HG03039 (cell line): ENCODE measurements around the gene SLC22A7.
"Not testable (repeated sequence)": the region's sequence is repeated elsewhere in the genome, so short reads cannot be mapped to it uniquely, and the experiment has no call there.

Experiments
- ATAC-seq: cut with Tn5 transposase; IDR thresholded peaks from one replicate; pipeline ENCODE4 v1.9.1; 2021; ENCODE audit warnings: mild to moderate bottlenecking, moderate library complexity; ENCODE audit not compliant: unreplicated experiment

The SLC22A7 gene

DNA sequence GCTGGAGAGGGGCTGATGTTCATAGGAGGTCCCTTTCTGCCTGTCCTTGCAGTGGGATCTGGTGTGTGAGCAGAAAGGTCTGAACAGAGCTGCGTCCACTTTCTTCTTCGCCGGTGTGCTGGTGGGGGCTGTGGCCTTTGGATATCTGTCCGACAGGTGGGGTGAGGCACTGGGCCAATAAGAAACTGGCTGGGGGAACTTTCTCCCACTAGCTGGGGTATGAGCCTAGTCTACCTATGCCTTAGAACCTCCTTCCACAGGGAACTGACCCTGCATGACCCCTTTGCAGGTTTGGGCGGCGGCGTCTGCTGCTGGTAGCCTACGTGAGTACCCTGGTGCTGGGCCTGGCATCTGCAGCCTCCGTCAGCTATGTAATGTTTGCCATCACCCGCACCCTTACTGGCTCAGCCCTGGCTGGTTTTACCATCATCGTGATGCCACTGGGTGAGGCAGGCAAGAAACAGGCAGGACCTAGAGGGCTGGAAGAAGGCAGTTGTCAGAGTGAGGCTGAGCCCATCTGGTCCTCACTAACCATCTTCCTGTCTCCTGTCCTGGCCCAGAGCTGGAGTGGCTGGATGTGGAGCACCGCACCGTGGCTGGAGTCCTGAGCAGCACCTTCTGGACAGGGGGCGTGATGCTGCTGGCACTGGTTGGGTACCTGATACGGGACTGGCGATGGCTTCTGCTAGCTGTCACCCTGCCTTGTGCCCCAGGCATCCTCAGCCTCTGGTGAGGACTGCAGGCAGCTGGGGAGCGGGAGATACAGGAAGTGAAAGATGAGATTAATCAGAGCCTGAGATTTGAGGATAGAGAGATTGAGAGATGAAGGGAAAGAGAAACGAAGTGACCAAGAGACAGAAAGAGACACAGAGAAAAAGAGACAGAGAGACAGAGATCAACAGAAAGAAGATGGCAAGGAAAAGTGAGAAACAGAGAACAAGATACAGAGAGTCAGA lies 1.6 kb downstream of the SLC22A7 start:
- ATAC-seq, result no peak

DNA sequence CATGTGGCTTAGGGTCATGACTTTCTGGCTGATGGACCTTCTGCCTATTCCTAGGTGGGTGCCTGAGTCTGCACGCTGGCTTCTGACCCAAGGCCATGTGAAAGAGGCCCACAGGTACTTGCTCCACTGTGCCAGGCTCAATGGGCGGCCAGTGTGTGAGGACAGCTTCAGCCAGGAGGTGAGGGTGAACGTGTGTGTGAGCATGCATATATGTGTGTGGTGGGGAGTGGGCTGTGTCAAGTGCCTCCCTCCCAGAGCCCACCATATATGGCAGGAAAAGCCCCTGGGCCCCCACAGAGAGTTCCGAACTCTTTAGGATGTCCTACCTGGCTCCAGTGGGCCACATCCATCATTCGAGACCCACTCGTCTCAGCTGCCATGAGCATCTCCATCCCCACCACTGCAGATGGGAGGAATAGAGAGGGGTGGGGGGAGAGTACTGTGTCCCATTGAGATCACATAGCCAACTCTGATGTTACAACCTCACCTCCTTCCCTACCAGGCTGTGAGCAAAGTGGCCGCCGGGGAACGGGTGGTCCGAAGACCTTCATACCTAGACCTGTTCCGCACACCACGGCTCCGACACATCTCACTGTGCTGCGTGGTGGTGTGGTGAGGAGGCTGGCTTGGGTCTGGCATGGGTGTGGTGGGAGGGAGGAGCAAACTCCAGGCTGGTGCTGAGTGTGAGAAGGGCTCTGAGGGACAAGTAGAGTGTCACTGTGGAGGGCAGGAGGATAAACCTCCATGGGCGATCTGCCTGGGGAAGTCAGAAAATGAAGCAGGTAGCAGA lies 3.2 kb downstream of the SLC22A7 start:
- ATAC-seq, result no peak

DNA sequence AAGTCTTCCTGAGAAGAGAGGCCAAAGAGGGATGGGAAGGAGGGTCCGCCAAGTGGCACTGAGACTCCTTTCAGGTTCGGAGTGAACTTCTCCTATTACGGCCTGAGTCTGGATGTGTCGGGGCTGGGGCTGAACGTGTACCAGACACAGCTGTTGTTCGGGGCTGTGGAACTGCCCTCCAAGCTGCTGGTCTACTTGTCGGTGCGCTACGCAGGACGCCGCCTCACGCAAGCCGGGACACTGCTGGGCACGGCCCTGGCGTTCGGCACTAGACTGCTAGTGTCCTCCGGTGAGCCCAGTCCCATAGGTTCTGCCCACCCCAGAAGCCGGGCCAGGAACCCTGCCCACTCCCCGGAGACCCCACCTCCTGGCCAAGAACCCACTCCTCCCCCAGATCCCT lies 4.1 kb downstream of the SLC22A7 start:
- ATAC-seq, result no peak

DNA sequence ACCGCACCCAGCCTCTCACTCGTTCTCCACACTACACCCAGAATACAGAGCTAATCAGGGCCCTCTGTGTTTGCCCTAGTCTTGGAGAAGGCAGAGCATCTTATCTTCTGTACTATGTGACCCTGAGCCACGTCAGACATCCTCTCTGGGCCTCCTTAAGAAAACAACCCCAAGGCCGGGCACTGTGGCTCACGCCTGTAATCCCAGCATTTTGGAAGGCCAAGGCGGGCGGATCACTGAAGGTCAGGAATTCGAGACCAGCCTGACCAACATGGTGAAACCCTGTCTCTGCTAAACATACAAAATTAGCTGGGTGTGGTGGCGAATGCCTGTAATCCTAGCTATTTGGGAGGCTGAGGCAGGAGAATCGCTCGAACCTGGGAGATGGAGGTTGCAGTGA lies 4.9 kb downstream of the SLC22A7 start:
- ATAC-seq, result not testable (repeated sequence)

DNA sequence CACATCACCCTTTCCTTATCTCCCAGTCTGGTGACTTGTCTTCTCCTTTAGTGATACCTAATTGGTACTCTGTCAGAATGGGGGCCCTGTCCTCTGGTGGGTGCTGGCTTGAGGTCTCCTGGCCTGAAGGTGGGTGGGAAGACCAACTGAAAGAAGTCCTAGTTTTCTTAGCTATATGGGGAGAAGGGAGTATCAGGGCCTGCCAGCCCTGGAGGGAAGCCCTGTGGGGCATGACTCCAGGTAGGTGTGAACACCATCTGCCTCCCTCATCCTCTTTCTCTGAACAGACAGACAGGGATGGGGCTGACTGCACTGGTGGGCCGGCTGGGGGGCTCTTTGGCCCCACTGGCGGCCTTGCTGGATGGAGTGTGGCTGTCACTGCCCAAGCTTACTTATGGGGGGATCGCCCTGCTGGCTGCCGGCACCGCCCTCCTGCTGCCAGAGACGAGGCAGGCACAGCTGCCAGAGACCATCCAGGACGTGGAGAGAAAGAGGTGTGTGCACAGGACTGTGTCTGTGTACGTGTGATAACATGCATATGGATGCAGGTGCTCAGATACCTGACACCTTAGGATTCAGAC lies 5.8 kb downstream of the SLC22A7 start:
- ATAC-seq, result no peak

DNA sequence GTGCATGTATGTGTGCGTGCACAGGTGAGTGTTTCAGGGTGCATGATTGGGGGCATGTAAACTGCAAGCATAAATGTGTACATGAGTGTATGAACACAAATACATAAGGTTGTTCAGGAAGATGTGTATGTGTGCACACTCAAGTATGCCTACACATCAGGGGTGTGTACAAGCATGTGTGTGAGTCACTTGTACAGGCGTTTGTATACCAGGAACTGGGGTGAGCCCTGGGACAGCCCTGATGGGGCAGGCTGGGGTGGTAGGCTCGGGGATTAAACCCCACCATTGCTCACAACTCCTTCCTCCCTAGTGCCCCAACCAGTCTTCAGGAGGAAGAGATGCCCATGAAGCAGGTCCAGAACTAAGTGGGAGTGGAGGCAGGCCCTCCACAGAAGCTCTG lies 6.3 kb downstream of the SLC22A7 start:
- ATAC-seq, result no peak

DNA sequence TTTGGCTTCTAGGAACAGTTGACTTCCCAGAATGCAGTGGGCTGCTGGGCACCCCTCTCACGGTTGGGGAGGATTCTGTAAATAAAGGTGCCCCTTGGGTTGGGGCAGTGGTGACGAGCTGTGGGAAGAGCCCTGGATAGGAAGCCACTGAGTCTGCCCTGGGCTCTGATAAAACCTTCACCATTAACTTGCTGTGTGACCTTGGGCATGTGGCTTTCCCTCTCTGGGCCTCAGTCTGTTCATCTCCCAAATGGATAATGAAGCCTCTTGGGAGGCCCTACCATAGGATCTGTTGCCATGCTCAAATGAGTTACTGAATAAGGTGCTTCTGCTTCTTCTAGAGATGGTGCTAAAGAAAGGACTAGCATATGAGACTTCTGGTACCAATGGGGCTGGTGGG lies 6.8 kb downstream of the SLC22A7 start:
- no peak for ATAC-seq

DNA sequence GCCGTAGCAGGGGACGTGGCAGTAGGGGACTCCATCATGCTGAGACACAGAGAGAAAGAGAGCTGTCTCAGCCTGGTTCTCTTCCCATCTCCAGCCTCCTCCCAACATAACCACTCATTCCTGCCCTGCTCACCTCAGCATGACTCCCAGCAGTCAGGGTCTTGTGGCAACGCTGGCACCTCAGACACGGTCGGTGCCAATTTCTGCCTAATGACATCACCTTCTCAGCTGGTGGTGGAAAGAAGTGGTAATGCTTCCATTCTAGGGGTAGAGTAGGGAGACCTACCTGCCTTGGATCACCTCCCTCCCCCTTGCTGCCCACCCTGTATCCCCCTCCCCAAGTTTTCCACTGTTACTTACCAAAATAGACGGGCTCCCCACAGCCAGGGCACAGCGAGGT lies 8.0 kb downstream of the SLC22A7 start:
- no peak for ATAC-seq

DNA sequence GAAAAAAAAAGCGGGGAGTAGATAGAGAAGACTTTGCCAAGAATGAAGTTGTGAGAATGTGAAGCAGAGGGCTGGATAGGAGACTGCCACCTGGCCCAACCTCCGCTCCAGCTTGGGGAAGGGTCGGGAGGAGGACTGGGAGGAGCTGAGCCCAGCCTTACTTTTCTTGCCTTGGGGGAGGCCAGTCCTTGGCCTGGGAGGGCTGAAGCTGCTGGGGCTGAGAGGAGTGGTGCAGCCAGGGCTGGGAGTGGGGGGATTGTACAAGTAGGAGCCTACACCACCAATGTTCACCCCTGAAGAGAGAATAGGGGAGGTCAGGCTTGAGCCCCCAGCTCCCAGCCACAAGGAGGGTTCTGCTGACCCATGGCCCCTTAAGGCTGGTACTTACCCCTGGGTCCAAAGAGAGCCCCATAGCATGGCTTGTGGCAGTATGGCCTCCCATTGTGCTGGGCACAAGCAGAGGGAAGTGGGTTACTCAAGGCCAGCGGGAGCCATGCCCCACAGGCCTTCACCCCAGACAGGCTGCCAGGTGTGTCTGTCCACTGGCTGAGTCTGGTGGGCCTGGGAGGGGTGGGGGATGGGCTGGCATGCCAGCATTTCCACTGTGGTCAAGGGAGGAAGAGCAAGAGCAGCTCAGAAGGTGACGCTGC lies 9.5 kb downstream of the SLC22A7 start:
- no peak for ATAC-seq

DNA sequence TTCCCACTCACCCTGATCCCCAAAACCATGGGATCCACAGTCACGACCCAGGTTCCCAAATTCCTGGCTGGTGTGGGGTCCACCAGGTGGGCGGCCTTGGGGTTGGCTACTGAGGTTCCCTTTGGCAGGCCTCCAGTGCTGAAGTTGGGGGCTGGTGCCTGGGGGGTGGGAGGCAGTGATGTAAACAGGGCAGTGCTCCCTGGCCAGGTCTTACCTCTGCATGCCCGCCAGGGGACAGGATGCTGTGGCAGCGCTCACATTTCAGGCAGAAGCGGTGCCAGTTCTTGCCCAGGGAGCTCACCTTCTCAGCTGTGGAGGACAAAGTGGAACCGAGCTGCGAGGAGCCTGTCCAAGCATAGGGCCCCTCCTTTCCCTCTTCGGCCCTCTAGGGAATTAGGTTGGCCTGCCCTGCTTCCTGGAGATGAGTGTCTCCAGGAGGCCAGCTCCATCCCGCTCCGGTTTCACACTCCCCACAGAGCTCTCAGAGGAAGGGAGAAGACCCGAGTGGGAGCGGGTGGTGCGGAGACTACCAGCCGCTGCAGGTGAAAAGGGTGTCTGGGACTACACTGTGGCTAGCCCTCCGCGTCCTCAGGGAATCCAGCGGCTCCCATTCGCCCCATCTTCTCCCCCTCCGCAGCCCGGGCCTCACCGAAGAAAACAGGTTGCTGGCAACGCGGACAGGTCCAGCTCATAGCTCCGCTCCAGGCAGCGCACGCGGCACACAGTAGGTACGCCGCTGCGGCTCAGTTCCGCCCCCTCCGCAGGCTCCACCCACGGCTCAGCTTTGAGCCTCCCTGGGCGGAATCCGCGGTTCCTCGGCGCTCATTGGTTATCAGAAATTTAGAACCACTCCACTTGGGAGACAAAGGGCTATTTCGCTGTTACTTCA lies 10.3 kb downstream of the SLC22A7 start, which contains the start of gene CRIP3:
Gene CRIP3, minus strand, starts transcription at position 726 of the 889 bp plus-strand sequence. Its CDS starts 34 bp downstream, at position 692.
- ATAC-seq, result no peak

DNA sequence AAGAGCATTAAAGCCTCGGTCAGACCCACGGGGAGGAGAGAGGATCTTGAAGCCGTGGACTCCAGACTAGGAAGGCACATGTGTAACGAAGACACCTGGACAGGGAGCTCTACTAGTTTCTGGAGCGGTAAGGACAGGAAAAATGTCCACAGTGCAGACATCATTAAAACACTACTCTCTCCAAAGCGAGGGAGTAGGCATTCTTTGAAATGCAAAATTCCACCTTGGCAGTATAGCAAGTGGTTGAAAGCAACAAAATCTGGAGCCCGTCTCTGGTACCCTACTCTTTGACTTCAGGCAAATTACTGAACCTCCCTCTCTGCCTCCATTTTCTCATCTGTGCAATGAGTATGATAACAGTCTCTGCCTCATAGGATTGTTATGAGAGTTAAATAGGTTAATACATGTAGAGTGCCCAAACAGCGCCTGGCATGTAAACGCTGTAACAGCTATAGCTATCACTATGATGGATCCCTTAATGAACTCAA lies 11.0 kb downstream of the SLC22A7 start:
- ATAC-seq, result no peak

DNA sequence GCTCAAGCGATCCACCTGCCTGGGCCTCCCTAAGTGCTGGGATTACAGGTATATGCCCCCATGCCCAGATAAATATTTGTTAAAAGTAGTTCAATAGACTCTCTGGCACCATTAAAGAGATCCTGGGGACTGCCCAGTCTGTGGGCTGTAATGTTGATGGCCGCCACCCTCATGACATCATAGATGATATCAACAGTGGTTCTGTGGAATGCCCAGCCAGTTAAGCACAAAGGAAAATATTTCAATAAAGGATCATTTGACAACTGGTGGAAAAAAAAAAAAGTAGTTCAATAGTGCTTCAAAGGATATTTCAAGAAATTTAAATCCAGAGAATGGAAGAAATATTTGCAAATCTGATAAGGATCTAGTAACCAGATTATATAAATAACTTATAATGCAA lies 12.1 kb downstream of the SLC22A7 start:
- ATAC-seq, result no peak

DNA sequence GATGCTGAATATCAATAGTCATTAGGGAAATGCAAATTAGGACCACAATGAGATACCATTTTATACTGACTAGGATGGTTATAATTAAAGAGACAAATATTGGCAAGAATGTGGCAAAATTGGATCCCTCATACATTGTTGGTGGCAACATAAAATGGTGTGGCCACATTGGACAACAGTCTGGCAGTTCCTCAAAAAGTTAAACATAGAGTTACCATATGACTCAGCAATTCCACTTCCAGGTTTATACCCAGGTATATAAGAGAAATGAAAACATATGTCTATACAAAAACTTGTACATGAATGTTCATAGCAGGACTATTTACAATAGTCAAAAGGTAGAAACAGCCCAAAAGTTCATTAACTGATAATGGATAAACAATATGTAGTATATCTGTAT lies 12.6 kb downstream of the SLC22A7 start:
- ATAC-seq, result no peak

DNA sequence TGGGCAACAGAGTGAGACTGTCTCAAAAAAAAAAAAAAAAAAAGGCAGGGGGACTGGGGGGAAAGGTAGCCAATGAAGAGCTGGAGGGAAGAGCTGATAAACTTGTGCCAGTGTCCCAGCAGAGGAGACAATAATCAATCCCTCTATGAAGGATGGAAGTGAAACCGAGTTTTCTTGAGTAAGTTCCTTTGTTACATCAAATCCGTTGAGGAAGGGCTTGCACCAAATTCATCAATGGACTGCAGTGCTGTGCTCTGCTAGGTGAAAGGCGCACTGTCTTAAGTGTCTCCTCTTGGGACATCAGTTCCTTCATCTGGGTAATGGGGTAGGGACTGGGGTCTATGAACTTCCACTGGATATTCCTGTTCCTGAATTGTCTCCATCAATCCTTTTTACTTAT lies 13.6 kb downstream of the SLC22A7 start:
- ATAC-seq, result no peak

DNA sequence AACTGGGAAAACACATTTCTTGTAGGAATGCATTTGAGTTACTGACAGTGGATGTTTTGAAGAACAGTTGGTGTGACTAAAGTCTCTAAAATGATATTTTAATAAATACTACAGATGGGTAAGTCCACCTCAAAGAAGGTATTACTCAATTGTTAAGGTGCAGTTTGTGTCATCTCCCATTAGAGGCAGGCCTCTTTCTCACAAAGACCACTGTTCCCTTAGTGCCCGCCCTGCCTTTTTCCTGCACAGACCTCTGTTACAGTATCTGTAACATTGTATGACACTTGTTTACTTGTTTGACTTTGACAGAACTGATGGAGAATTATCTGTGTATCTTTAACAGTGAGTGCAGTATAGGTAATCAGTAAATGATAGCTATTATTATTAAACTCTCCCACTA lies 15.8 kb downstream of the SLC22A7 start:
- ATAC-seq, result no peak

DNA sequence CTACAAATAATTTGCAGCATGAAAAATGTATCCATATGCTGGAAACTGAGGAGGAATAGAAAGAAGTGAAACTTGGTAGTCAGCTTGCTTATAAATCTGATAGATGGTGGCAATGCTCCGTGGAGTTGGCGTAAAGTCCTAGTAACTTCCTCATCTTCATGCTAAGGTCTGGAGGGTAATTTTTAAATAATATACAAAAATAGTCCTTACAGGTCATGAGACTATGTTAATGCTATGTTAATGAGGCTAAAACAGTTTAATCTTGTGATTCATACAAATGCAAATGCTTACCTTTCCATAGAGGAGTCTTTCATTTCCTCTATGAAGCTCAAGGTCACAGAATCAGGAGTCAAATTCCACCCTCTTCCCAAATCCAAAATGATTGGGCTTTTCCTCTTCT lies 20.0 kb downstream of the SLC22A7 start:
- ATAC-seq, result no peak

DNA sequence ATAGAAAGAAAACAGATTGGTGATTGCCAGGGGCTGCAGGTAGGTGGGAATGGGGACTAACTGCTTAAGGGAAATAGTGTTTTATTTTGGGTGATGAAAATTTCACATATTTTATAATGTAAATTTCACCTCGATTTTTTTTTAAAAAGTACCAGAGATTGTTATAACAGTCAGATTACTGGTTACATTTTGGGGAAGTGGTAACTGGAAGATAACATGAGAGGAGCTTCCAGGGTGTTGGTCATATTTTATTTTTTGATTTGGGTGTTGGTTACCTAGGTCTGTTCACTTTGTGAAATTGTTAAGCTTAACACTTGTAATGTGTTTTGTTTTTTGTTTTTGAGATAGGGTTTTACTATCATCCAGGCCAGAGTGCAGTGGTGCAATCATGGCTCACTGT lies 27.8 kb downstream of the SLC22A7 start:
- no peak for ATAC-seq

DNA sequence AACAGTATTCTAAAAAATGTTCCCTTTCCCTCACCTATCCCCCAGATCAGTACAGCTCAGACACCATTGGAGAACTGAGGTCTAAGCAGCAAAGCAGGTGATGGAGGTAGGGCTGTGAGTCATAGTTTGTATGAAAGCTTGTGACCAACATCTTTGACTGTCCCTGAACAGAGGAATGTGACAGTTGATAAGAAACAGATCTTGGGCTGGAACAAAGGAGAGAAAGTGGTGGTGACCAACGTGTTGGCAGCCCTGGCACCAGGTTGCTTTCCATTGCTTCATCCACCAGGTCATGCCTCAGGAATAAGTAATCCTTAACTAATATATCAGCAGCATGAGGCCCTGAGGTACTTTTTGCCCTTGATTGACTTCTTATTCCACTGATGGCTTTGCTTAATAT lies 30.5 kb downstream of the SLC22A7 start:
- ATAC-seq, result no peak

DNA sequence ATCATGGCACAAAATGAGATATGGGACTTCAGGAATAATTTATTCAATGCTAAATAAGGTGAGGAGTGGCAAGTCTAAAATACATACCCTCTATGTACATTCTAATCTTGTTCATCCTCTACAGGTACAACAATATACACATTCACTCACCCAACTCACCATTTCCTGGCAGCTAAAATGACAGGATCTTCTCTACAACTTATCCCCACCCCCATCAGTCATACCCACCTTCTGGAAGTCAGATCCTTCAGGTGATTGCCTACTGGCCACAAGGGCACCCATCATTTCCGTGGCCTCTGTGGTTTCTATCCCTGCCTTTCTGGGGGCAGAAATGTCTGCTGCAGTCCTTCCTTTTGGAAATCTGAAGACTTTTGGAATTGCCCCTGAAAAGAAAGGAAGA lies 33.4 kb downstream of the SLC22A7 start:
- no peak for ATAC-seq

DNA sequence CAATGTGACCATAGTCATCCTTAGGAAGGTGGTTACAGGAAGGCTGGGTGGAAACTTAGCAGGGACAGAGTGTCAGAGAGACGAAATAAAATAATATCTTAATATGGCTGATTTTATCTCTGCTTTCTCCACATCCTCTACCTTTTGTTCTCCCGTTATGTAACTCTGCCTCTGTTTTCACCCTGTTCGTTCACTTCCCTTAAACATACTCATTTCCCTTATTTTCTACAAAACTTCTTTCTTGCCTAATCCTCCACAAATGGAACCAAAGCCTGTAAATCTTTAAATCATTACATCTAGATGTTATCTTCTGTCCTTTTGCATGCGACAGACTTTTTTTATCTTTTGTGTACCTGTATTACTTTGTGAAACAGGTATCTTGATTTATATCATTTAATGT lies 33.8 kb downstream of the SLC22A7 start:
- ATAC-seq, result no peak
